PC-3 (cell line): ENCODE measurements around the gene FA2H. TPM values are rescaled to one million over a fixed set of nuclear protein-coding genes. Genes with fewer than 3 reads are reported as not detected.

Experiments used
- ATAC-seq: fragments of 200-7000 bp; cut with Tn5 transposase; 2 replicates; pipeline ENCODE4 v1.9.1; 2020; ENCODE audit warnings: mild to moderate bottlenecking, moderate library complexity
- BruUV-seq: library from RNA; stranded (reverse); fragments of 400-500 nt; replicated peaks from 2 replicates; lab custom pipeline; 2021; lab: Mats Ljungman, UMichigan
- CTCF ChIA-PET: fragments of 300-600 bp; sonication (Branson Sonifier 250); formaldehyde crosslinking; loops from one replicate; lab custom pipeline; 2022; ENCODE audit warnings: antibody characterized with exemption; lab: Charles Lee
- POLR2A ChIA-PET: fragments of 300-600 bp; sonication (Branson Sonifier 250); formaldehyde crosslinking; loops from one replicate; lab custom pipeline; 2022; ENCODE audit warnings: antibody characterized with exemption; ENCODE audit not compliant: unreplicated experiment; lab: Charles Lee
- DNase-seq: peaks from one replicate; pipeline ENCODE4 v3.0.0-alpha.2; 2015
- H2AFZ ChIP-seq: fragments of 300-600 bp; sonication (generic); 2 replicates; pipeline ENCODE4 v1.6.0; 2016; ENCODE audit warnings: antibody characterized with exemption, low read length
- H3F3A ChIP-seq: fragments of 300-600 bp; sonication (generic); one replicate; pipeline ENCODE4 v1.6.0; 2017; ENCODE audit warnings: antibody characterized with exemption, low read length, control low read depth, mild to moderate bottlenecking; ENCODE audit not compliant: unreplicated experiment
- H3K27ac ChIP-seq: fragments of 300-600 bp; sonication (generic); 2 replicates; pipeline ENCODE4 v1.5.1; 2016; ENCODE audit warnings: mild to moderate bottlenecking, low read length
- H3K27me3 ChIP-seq: fragments of 300-600 bp; sonication (generic); 2 replicates; pipeline ENCODE4 v1.6.1; 2016; ENCODE audit warnings: low read length, mixed read lengths
- H3K36me3 ChIP-seq: fragments of 300-600 bp; sonication (generic); 2 replicates; pipeline ENCODE4 v1.6.1; 2016; ENCODE audit warnings: low read depth, mixed run types, low read length, mixed read lengths
- H3K4me1 ChIP-seq: fragments of 300-600 bp; sonication (generic); 2 replicates; pipeline ENCODE4 v1.5.1; 2016; ENCODE audit warnings: low read length; ENCODE audit not compliant: insufficient read depth
- H3K4me2 ChIP-seq: fragments of 300-600 bp; sonication (generic); 2 replicates; pipeline ENCODE4 v1.6.0; 2016; ENCODE audit warnings: low read length
- H3K4me3 ChIP-seq: fragments of 300-600 bp; sonication (generic); 2 replicates; pipeline ENCODE4 v1.5.1; 2016; ENCODE audit warnings: mild to moderate bottlenecking, low read length, mixed read lengths
- H3K79me2 ChIP-seq: fragments of 300-600 bp; sonication (generic); 2 replicates; pipeline ENCODE4 v1.6.1; 2017; ENCODE audit warnings: low read length, mixed read lengths
- H3K9ac ChIP-seq: fragments of 300-600 bp; sonication (generic); 2 replicates; pipeline ENCODE4 v1.6.0; 2016; ENCODE audit warnings: mild to moderate bottlenecking, low read length
- H3K9me2 ChIP-seq: fragments of 300-600 bp; sonication (generic); replicated peaks from 2 replicates; pipeline ENCODE4 v1.6.1; 2016; ENCODE audit warnings: mixed run types, low read length, mixed read lengths
- H3K9me3 ChIP-seq: fragments of 300-600 bp; sonication (generic); 2 replicates; pipeline ENCODE4 v1.6.1; 2016; ENCODE audit warnings: low read length, mixed read lengths
- H4K20me1 ChIP-seq: fragments of 300-600 bp; sonication (generic); 2 replicates; pipeline ENCODE4 v1.6.1; 2016; ENCODE audit warnings: low read length, mixed read lengths
- CTCF ChIP-seq: fragments of 300-600 bp; sonication (generic); conservative IDR thresholded peaks from 2 replicates; pipeline ENCODE4 v1.5.1; 2017; ENCODE audit warnings: antibody characterized with exemption, low read depth, mild to moderate bottlenecking, low read length
- EZH2 ChIP-seq: fragments of 300-600 bp; sonication (generic); IDR thresholded peaks from one replicate; pipeline ENCODE4 v1.6.1; 2017; ENCODE audit warnings: antibody characterized with exemption, mild to moderate bottlenecking, low read length; ENCODE audit not compliant: unreplicated experiment
- EZH2phosphoT487 ChIP-seq: fragments of 300-600 bp; sonication (generic); IDR thresholded peaks from 2 replicates; pipeline ENCODE4 v1.6.1; 2018; ENCODE audit warnings: mild to moderate bottlenecking, antibody characterized with exemption, low read length, borderline replicate concordance
- intact Hi-C: fragments of 100-400 bp; cut with micrococcal nuclease; formaldehyde crosslinking; loops from 2 replicates; pipeline ENCODE4 v1.9.0; 2023
- total RNA-seq: library from RNA; depleted of rRNA; stranded (reverse); fragments of >200 nt; gene quantifications from 2 replicates; pipeline ENCODE4 v1.2.3, GENCODE V29; 2014

The FA2H gene
- total RNA-seq, 1 experiment from 2014 or later, result 3.9 TPM

DNA sequence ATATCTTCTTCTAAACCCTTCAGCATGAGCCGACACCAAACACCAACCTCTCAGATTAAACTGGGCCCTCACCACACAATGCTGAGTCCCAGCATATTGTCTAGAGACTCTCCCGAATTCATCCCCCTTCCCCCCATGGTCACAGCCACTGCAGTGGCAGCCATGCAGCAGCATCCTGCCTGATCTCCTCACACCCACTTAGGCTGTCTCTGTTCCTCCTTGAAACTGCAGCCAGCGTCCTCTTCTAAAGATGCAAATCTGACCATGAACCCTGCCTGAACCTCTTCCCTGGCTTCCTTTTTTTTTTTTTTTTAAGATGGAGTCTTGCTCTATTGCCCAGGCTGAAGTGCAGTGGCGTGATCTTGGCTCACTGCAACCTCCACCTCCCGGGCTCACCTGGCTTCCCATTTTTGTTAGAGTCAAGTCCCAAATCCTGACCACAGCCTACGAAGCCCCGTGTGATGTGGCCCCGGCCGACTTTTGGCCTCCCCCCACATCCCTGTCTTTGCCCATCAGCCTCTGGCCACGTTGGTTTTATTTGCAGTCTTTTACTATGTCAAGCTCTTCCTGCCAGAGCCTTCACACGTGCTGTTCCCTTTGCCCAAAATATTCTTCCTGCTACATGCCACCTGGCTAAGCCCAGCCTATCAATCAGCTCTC, 2.8 kb downstream of the FA2H start:
- no peak for ATAC-seq
- ChIA-PET POLR2A (no interaction called here), CTCF (no interaction called here)
- Histone ChIP-seq H3F3A (no peaks in the 10 kb centered on the region), H3K9ac (no peak overlapping the region), H3K79me2 (no peaks in the 10 kb centered on the region), H3K4me3 (no peak overlapping the region), H3K27me3 (no peaks in the 10 kb centered on the region), H3K4me2 (no peak overlapping the region), H2AFZ (no peak overlapping the region), H4K20me1 (no peaks in the 10 kb centered on the region), H3K27ac (no peak overlapping the region), H3K36me3 (no peaks in the 10 kb centered on the region), H3K4me1 (peaks cover 7% of the 10 kb centered on the region; the same call in 1 of the 2 replicates), H3K9me3 (no peaks in the 10 kb centered on the region), H3K9me2 (no peaks in the 10 kb centered on the region)
- TF ChIP-seq CTCF (no peak), EZH2phosphoT487 (no peak), EZH2 (no peak)
- no TSS peak for BruUV-seq
- DNase-seq, result no peak
- intact Hi-C loops, result no loop called here

DNA sequence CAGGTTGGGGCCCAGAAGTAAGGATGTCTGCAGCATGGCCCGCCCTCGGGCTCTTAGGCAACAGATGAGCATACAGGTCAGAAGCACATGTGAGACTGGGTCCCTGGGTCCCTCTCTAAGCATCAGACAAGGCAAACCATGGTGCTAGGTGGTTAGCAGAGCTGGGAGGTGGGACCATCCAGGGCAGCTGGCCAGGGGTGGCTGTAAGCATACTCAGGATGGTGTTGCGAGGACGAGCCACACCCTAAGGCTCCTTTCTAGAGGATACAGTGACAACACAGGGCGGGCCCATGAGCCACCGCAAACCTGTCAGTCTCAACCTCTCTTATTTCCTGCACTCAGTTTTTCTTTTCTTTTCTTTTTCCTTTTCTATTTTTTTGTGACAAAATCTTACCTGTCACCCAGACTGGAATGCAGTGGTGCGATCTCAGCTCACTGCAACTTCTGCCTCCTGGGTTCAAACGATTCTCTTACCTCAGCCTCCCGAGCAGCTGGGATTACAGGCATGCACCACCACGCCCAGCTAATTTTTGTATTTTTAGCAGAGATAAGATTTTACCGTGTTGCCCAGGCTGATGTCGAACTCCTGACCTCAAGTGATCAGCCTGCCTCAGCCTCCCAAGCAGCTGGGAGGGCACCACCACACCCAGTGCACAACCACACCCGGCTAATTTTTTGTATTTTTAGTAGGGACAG, 3.6 kb downstream of the FA2H start:
- Histone ChIP-seq H3K9ac (no peak overlapping the region), H4K20me1 (no peaks in the 10 kb centered on the region), H3K9me3 (no peaks in the 10 kb centered on the region), H3K4me2 (no peak overlapping the region), H3F3A (no peaks in the 10 kb centered on the region), H3K4me1 (peaks cover 7% of the 10 kb centered on the region; the same call in 1 of the 2 replicates), H2AFZ (no peak overlapping the region), H3K27me3 (no peaks in the 10 kb centered on the region), H3K4me3 (no peak overlapping the region), H3K27ac (no peak overlapping the region), H3K9me2 (no peaks in the 10 kb centered on the region), H3K79me2 (no peaks in the 10 kb centered on the region), H3K36me3 (no peaks in the 10 kb centered on the region)
- no TSS peak for BruUV-seq
- TF ChIP-seq EZH2, result no peak
- no peak for TF ChIP-seq CTCF
- TF ChIP-seq EZH2phosphoT487, result no peak
- CTCF ChIA-PET, result no interaction called here
- POLR2A ChIA-PET, result no interaction called here
- no peak for DNase-seq
- intact Hi-C loops, result no loop called here
- ATAC-seq, result no peak

GRCh38 chr16:74769586-74770190, 4.9 kb downstream of the FA2H start:
- no peak overlapping the region for H3K4me3 ChIP-seq
- no peaks in the 10 kb centered on the region for H3K9me2 ChIP-seq
- CTCF ChIA-PET, result no interaction called here
- no peaks in the 10 kb centered on the region for H4K20me1 ChIP-seq
- peaks cover 7% of the 10 kb centered on the region; the same call in 1 of the 2 replicates for H3K4me1 ChIP-seq
- H3K79me2 ChIP-seq, result no peaks in the 10 kb centered on the region
- no peaks in the 10 kb centered on the region for H3K36me3 ChIP-seq
- no peak for TF ChIP-seq EZH2
- TF ChIP-seq EZH2phosphoT487, result no peak
- TF ChIP-seq CTCF, result no peak
- H3K27me3 ChIP-seq, result no peaks in the 10 kb centered on the region
- H3K9ac ChIP-seq, result no peak overlapping the region
- intact Hi-C loops, result no loop called here
- no peaks in the 10 kb centered on the region for H3K9me3 ChIP-seq
- H2AFZ ChIP-seq, result no peak overlapping the region
- no TSS peak for BruUV-seq
- no peaks in the 10 kb centered on the region for H3F3A ChIP-seq
- no peak for DNase-seq
- POLR2A ChIA-PET, result no interaction called here
- no peak overlapping the region for H3K4me2 ChIP-seq
- no peak for ATAC-seq
- H3K27ac ChIP-seq, result no peak overlapping the region
